NCI-H146 treated with DMSO at 0.1 percent for 48 hours (cell line): ENCODE measurements around the gene TXNRD2.
A peak's percentile ranks its signal among the peaks of the same experiment; 100 is the strongest.

Source experiments
- DNase-seq: peaks from one replicate; lab custom pipeline; 2025; ENCODE audit not compliant: unreplicated experiment; lab: John Stamatoyannopoulos, UW

Gene TXNRD2

GRCh38 chr22:19941365-19942082 lies at the start of gene TXNRD2, which contains the start of gene COMT:
TSS of gene TXNRD2 (minus strand) at chr22:19941818. CDS start at chr22:19941803, 15 bp downstream.
TSS of gene COMT (plus strand) at chr22:19941772. CDS start at chr22:19962527, 20,755 bp downstream.
- DNase-seq = no peak

DNA sequence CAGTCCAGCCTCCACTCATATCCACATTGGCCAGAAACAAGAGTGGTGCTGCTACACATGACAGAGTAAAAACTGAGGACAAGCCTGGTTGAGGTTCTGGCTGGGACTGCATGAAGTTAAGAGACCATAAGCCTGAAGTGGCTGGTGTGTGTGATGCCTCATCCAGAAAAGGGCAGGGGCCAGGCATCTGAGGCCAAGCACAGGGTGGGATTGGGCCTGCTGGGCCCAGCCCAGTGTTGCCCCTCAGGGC lies 49.7 kb upstream of the TXNRD2 start:
- DNase-seq = no peak

DNA sequence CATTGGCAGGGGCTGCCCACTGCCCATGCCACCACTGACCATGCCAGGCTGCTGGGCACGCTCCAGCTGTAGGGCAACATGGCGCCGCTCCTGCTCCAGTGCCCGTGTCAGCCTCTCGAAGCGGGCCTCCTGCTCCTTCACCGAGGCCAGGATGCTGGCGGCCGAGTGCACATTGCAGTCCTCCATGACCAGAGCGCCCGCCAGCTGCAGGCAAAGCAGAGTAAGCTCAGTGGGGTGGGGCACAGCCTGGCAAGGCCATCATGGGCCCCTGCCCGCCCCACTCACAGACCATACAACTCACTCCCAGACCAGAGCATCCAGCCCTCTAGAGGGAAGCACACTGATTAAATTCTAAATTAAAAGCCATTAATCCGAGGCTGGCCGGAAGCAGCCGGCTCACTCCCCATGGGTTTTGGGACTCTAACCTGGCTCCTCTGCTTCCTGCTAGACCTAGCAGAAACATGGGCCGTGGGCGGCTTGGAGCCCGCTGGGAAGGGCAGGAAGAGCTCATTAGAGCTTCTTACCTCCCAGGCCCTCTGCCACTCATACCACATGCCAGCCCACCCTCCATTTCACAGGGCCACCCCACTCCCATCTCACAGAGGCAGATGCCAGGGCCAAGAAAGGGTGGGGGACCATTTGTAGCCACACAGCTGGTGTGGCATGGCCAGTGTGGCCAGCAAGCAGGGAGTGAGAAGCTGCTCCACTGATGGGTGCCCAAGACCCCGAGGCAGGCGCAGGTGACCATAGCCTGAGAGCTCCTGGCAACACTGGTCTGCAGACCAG lies 49.2 kb upstream of the TXNRD2 start:
- DNase-seq = no peak

GRCh38 chr22:19990188-19990587 lies 48.6 kb upstream of the TXNRD2 start:
- no peak for DNase-seq

DNA sequence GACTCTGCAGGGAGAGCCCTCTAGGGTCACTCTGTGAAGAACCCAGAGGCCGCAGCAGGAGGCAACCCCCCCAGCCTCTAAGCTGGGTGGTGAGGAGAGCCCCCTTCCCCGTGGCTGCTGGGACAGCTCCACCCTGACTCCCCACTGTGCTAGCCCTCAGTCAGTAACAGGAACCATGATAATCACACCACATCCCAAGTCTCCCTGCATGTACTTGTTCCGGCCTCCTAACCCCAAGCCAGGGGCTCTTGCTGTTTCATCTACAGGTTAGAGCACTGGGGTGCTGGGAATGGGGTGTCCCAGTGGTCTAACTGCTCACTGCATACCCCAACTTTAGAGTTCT lies 48.1 kb upstream of the TXNRD2 start:
- no peak for DNase-seq

DNA sequence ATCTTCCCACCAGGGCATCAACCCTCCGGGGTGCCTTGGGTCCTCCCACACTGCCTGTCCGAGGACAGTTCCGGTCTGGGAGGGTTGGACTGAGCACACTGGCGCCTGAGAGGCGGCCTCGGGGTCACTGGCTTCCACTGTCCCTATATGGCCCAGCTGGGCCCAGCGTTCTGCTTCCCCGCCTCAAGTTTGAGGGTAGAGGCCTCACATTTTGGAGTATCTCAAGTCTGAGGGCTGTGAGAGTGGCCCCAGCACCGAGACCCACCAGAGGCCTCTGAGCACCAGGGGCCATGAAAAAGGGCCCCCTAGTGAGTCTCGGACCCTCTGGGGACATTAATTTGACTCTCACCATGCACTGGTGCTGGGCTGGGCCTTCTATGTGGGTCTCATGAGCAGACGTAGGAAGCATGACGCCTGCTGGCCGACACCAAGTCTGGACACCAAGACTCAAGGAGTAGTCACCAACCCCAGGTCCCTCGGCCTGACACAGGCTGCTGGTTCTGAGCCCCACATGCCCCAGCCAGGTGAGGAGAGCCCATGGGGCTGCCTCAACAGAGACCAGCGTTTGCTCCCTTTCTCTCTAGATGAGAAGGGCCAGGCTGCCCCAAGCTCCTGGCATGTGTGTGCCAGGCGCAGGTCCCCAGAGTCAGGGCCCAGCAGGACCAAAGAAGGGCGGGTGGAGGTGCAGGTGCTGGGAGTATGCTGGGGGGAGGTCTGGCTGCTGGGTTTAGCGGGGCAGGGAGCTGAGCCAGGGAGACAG lies 47.5 kb upstream of the TXNRD2 start:
- no peak for DNase-seq

- DNase-seq = no peak
These were observed 46.8 kb upstream of the TXNRD2 start for GRCh38 chr22:19988331-19988808.

- DNase-seq = no peak
These were observed 46.0 kb upstream of the TXNRD2 start for GRCh38 chr22:19987394-19988306.

DNA sequence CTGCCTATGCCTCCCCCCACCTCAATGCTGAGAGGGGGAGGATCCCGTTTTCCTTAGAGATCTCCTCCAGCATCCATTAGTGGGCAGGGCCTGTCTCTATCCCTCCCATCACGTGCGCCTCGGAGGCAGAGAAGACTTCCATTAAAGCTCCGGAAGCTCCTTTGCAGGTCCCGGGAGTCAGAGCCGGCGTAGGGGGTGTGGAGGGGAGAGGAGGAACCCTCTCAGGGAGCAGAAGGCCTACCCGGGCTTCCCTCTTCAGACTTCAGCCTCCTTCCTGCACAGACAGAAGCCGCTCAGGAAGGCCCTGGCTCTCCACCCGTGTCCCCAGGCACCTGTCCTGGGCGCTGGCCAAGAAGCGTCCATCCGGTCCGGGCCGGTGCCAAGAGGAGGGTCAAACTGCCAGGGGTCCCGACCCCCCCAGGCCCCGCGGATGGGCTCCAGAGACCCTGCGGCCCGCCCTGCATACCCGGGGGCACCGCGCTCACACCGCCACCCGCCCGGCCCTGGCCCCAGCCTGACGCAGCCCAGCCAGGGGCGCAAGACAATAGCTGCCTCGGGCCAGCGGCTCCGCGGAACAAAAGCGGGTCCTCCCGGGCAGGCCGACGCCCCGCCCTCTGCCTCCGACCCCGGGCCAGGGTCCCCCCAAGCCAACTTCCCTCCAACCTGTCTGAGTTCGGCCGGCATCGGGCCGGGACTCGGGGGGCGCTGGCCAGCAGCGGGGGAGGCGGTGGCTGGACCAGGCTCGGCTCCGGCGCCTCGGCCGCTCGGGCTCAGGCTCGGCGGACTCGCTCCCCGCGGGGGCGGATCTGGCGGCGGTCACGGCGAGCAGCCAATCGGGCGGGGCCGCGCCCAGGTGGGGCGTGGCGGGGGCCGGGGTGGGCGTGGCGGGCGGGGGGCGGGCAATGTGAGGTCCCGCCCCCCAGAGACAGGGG lies 45.1 kb upstream of the TXNRD2 start:
- peak; percentile 35 for DNase-seq

DNA sequence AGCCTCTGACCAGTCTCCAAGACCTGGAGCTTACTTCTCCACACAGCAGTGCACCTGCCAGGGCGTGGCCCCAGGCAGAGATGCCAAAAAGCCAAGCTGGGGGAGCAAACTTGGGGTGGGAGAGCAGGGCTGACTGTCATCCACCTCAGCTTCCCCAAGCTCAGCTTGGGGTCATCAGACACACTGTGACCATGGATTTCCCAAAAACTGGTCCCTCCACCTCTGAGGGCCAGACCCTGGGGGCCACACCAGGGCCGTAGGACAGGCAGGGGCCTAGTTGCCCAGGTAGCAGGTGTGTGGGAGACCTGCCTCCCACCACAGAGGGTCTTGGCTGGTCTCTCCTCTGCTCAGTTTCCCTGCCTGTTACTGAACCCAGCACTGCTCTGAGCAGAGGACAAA lies 44.4 kb upstream of the TXNRD2 start:
- DNase-seq = no peak

DNA sequence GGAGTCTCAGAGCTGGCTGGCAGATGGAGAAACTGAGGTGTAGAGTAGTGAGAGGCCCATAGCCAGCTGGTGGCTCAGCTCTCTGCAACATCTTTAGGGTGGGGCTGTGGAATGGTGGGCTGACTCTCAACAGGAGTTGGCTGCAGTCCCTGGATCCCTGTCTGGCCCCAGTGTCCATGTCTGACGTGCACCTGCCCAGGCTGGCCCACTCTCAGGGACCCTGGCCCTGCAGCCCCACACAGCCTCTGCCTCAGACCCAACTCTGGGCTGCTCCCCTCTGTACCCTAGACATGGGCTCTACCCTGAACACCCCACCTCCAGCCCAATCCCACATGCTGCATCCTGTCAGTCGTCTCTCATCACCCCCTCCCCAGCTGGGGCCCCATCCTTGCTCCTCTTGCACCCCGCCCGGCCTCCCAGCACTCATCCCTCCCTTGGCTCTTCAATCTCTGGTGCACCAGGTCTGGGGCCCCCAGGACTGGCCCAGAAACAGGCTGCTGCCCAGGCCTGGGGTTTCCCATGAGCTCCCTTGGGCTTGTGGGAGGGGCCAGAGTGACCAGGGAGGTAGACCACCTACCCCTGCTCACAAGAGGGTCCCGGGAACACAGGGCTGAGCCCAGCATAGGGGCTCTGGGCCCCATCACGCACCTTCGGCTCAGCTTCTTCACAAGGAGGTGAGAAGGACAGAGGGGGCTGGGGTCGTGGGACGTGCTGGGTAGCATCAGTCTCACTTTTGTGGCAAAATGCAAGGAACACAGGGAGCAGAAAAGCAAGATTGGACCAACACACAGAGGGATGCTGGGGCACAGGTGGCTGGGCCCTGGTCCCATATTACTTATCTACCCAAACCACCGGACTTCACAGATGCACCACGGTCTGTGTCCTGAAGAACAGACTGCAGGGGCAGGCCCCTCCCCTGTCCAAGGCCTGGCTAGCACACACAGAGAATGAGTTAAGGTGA lies 43.5 kb upstream of the TXNRD2 start:
- no peak for DNase-seq

GRCh38 chr22:19984201-19984753 lies 42.7 kb upstream of the TXNRD2 start:
- DNase-seq = peak; percentile 10

DNA sequence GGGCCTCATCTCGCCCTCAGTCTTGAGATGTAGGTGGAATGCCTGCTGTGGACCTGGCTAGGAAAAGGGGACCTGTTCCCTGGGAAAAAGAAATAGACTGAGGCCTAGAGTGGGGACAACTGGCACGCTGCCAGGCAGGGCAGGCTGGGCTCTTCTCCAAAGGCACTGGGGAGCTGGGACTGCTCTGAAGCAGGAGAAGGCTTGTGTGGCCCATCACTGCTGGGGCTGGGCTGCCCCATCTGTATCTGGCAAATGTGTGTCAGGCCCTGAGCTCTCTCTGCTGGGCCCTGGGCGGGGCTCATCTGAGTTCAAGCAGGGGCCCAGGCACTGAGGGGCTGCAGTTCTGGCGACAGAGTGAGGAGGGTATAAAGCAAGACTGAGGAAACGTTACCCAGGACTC lies 42.1 kb upstream of the TXNRD2 start:
- no peak for DNase-seq

DNA sequence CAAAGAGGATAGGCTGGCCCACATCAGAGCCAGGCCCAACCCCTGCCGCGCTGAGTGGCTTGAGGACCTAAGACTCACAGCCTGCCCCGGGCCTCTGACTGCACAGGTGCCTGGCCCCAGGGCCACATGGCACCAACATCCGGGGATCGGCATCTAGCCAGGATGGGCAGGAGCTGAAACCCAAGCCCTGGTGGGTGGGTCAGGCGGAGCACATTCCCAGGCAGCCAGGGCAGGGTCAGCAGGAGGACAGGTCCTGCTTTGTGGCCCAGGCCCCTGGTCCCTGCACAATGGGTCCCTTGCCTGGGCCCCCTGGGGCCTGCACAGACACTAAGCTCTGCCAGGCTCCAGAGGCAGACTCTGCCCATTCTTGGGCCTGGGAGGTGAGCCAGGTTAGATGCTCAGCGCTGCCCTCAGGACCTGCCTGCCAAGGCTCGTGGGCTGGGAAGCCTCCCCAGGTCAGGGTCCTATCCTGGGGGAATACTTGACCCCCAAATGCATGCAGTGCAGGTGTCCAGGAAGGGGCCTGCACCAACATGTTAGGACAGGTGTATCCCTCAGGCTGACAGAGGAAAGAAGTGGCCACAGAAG lies 41.5 kb upstream of the TXNRD2 start:
- no peak for DNase-seq

DNA sequence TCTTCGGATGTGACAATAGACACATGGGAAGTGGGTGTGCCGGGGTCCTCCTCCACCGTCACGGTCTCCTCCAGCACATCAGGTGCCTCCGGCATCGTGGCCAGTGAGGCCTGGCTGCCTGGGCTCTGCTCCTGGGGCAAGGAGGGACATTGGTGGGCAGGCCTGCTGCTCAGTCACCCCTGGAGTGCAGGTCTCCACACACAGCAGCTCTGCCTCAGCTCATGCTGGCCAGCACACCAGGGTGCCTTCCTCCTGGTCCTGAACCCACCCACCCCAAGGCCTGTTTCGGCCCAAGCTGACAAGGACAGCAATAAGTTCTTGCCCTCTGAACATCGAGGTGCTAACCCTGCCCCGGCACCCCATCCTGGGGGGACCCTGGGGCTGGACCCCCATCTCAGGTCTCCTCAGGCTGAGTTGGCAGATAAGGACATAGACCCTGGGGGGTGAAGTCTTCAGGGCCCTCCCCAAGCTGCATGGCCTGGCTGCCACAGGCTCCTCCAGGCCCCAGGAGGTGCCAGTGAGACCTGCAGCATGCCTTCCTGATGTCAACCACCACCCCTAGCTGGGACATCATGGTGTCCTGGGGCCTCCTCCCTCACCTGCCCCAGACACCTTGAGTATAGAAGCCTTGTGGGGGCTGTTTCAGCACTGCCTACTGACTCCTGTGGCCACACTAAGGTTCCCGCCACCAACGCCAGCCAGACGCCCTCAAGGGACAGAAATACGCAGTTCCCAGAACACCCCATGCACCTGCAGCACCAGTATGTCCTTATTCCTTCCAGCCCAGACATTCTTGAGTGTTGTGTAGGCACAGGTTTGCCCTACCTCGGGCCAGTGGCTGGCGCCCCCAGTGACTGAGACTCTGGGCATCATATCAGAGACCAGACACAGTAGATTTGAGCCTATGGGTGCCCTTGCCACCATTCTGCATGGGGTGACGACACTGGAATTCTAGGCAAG lies 40.6 kb upstream of the TXNRD2 start:
- DNase-seq = no peak

- DNase-seq = no peak
These were observed 39.7 kb upstream of the TXNRD2 start for GRCh38 chr22:19981171-19981960.
